Measurements from ENCODE around the gene ITGA1. TPM values are rescaled to one million over a fixed set of nuclear protein-coding genes. Genes with fewer than 3 reads are reported as not detected.

ITGA1 gene
- total RNA-seq, 1 experiment from 2014 or later, result 26.4 TPM

- Mint-ChIP-seq H3K36me3 (ENCODE audit: insufficient read depth, unreplicated experiment) (peaks cover 39% of the 10 kb centered on the region), H3K4me3 (ENCODE audit: unreplicated experiment) (peak overlapping the region; percentile 92), H3K4me1 (ENCODE audit: low read depth, unreplicated experiment) (peaks cover 40% of the 10 kb centered on the region), H3K27ac (ENCODE audit: unreplicated experiment) (peak overlapping the region; percentile 50), H3K27me3 (ENCODE audit: insufficient read depth, unreplicated experiment) (no peaks in the 10 kb centered on the region), H3K9me3 (ENCODE audit: unreplicated experiment) (no peaks in the 10 kb centered on the region)
- peak overlapping the region; percentile 76 for H3K4me3 ChIP-seq (ENCODE audit: low read depth, low read length)
- no TSS peak for BruUV-seq (replicated peaks)
- no peaks in the 10 kb centered on the region for H3K9me3 ChIP-seq
- H3K4me1 ChIP-seq, result peaks cover 36% of the 10 kb centered on the region
- H3K36me3 ChIP-seq (ENCODE audit: control insufficient read depth, insufficient read depth, low read length), result no peaks in the 10 kb centered on the region
- CTCF ChIA-PET, result interaction anchor here (0.7 to 0.9 kb wide), 2 partner anchors 12 to 114 kb away, joined by 3 to 4 read pairs; no protein-coding TSS in a partner anchor
- intact Hi-C loops (cut with micrococcal nuclease; ENCODE audit: unreplicated experiment), result no loop called here
- no peak for TF ChIP-seq CTCF (IDR thresholded peaks at IDR 0.05; ENCODE audit: insufficient read depth in 1 of 2, low read depth in 1 of 2, low read length in 1 of 2, severe bottlenecking in 1 of 2, unreplicated experiment in 1 of 2)
- POLR2A ChIA-PET, result no interaction called here
- no peak for DNase-seq
- no peaks in the 10 kb centered on the region for H3K27me3 ChIP-seq (replicated peaks; ENCODE audit: control insufficient read depth, insufficient read depth, low read length)
These were observed 13.6 kb downstream of the ITGA1 start for GRCh38 chr5:52801329-52801728.

GRCh38 chr5:52802272-52802973 is 14.7 kb downstream of the ITGA1 start:
- Histone ChIP-seq H3K4me1 (peaks cover 25% of the 10 kb centered on the region), H3K27me3 (replicated peaks; ENCODE audit: control insufficient read depth, insufficient read depth, low read length) (no peaks in the 10 kb centered on the region), H3K4me3 (ENCODE audit: low read depth, low read length) (no peak overlapping the region), H3K9me3 (no peaks in the 10 kb centered on the region), H3K36me3 (ENCODE audit: control insufficient read depth, insufficient read depth, low read length) (no peaks in the 10 kb centered on the region)
- Mint-ChIP-seq H3K4me3 (ENCODE audit: unreplicated experiment) (peak overlapping the region; percentile 92), H3K27me3 (ENCODE audit: insufficient read depth, unreplicated experiment) (no peaks in the 10 kb centered on the region), H3K36me3 (ENCODE audit: insufficient read depth, unreplicated experiment) (peaks cover 39% of the 10 kb centered on the region), H3K9me3 (ENCODE audit: unreplicated experiment) (no peaks in the 10 kb centered on the region), H3K27ac (ENCODE audit: unreplicated experiment) (no peak overlapping the region), H3K4me1 (ENCODE audit: low read depth, unreplicated experiment) (peaks cover 29% of the 10 kb centered on the region)
- no peak for TF ChIP-seq CTCF (IDR thresholded peaks at IDR 0.05; ENCODE audit: insufficient read depth in 1 of 2, low read depth in 1 of 2, low read length in 1 of 2, severe bottlenecking in 1 of 2, unreplicated experiment in 1 of 2)
- no TSS peak for BruUV-seq (replicated peaks)
- intact Hi-C loops (cut with micrococcal nuclease; ENCODE audit: unreplicated experiment), result no loop called here
- no peak for DNase-seq
- ChIA-PET CTCF (no interaction called here), POLR2A (no interaction called here)

- no TSS peak for BruUV-seq (replicated peaks)
- Histone ChIP-seq H3K9me3 (no peaks in the 10 kb centered on the region), H3K4me3 (ENCODE audit: low read depth, low read length) (no peak overlapping the region), H3K4me1 (peaks cover 23% of the 10 kb centered on the region), H3K27me3 (replicated peaks; ENCODE audit: control insufficient read depth, insufficient read depth, low read length) (no peaks in the 10 kb centered on the region), H3K36me3 (ENCODE audit: control insufficient read depth, insufficient read depth, low read length) (no peaks in the 10 kb centered on the region)
- ChIA-PET CTCF (interaction anchor here (1.3 kb wide), 1 partner anchor 113 kb away, joined by 4 read pairs; no protein-coding TSS in a partner anchor), POLR2A (no interaction called here)
- Mint-ChIP-seq H3K27ac (ENCODE audit: unreplicated experiment) (no peak overlapping the region), H3K4me3 (ENCODE audit: unreplicated experiment) (peak overlapping the region; percentile 92), H3K36me3 (ENCODE audit: insufficient read depth, unreplicated experiment) (peaks cover 39% of the 10 kb centered on the region), H3K27me3 (ENCODE audit: insufficient read depth, unreplicated experiment) (no peaks in the 10 kb centered on the region), H3K4me1 (ENCODE audit: low read depth, unreplicated experiment) (peaks cover 24% of the 10 kb centered on the region), H3K9me3 (ENCODE audit: unreplicated experiment) (no peaks in the 10 kb centered on the region)
- no peak for TF ChIP-seq CTCF (IDR thresholded peaks at IDR 0.05; ENCODE audit: insufficient read depth in 1 of 2, low read depth in 1 of 2, low read length in 1 of 2, severe bottlenecking in 1 of 2, unreplicated experiment in 1 of 2)
- DNase-seq, result no peak
- intact Hi-C loops (cut with micrococcal nuclease; ENCODE audit: unreplicated experiment), result no loop called here
These were observed 15.2 kb downstream of the ITGA1 start for GRCh38 chr5:52802974-52803336.

All from Caco-2 (cell line).